T47D (cell line): ENCODE measurements around the gene KLHL29.

Experiments
- DNase-seq, 2 experiments: peaks; one replicate each; pipeline versions ENCODE4 v3.0.0 to v3.0.0-alpha.2; 2011 to 2012; ENCODE audit warnings: low read depth in 1 of 2, low spot score in 1 of 2
- JUND ChIP-seq: IDR thresholded peaks from 2 replicates; pipeline ENCODE4 v1.6.1; 2012; ENCODE audit warnings: low read depth
- in situ Hi-C: cut with HindIII; loops from 2 replicates; pipeline ENCODE4 v1.10.0; 2016; ENCODE audit warnings: low sequenced_read_pairs, low pct_unique_long_range_greater_than_20kb

The KLHL29 gene

GRCh38 chr2:23645230-23645808, 260.3 kb downstream of the KLHL29 start:
- no peak for TF ChIP-seq JUND
- no peak for DNase-seq
- in situ Hi-C loops, result no loop called here

GRCh38 chr2:23647563-23647962, 262.6 kb downstream of the KLHL29 start:
- in situ Hi-C loops, result no loop called here
- no peak for DNase-seq

GRCh38 chr2:23649303-23649702, 264.3 kb downstream of the KLHL29 start:
- in situ Hi-C loops, result no loop called here
- TF ChIP-seq JUND, result no peak

More at GRCh38 chr2:23647563-23647962, 262.6 kb downstream of the KLHL29 start:
- TF ChIP-seq JUND, result no peak

DNA sequence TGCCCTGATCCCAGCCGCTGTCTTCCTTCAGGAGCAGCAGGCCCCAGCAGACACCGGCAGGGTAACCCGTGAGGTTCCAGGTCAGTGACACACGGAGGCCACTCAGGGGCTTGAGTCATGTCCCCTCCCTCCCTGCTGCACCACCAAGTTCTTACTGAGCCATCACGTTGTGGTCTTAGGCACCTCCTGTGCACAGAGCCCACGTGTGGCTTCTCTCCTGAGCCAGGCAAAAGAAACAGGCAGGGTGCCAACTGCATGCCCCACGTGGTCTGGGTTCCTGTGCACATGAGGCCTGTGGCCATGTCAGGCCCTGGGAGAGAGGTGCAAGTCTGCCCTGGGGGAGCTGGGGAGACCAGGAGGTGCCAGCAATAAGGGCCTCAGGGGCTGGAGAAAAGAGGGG, 264.8 kb downstream of the KLHL29 start:
- DNase-seq, result peak in 1 of 2 experiments; percentile 4
- in situ Hi-C loops, result no loop called here
- no peak for TF ChIP-seq JUND

More at GRCh38 chr2:23649303-23649702, 264.3 kb downstream of the KLHL29 start:
- DNase-seq, result no peak

DNA sequence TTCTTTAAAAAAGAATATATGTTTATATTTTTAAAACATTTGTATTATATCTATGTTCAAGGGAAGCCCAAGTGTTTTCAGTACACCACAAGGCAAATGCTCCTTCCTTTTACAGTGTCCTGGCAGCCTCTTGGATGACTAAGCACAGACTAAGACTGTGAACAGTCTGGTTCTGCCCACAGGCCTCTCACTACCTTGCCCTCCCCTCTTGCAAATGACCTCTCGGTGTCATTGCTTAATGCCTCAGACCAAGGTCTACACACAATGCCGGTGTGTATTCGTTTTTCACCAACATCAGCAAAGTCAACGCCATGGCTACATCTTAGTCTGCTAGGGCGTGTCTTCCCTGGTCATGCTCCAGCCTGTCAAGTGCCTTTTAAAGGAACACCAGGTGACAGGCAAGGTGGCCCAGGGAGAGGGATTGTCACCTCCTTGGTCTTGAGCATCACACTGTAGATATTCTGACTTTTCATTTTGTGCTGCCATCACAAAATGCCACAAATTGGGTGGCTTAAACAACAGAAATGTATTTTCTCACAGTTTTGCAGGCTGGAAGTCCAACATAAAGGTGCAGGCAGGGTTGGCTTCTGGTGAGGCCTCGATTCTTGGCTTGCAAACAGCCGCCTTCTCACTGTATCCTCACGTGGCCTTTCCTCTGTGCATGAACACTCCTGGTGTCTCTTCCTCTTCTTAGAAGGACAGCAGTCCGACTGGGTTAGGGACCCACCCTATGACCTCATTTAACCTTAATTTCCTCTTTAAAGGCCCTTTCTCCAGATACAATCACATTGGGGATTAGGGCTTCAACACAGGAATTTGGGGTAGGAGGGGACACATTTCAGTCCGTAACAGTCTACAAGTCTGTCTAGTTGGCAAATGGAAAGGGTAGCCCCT, 266.5 kb downstream of the KLHL29 start:
- in situ Hi-C loops, result no loop called here
- DNase-seq, result peak in 1 of 2 experiments; percentile 3
- TF ChIP-seq JUND, result no peak

GRCh38 chr2:23653326-23653725, 268.3 kb downstream of the KLHL29 start:
- TF ChIP-seq JUND, result no peak
- no peak for DNase-seq
- in situ Hi-C loops, result no loop called here

DNA sequence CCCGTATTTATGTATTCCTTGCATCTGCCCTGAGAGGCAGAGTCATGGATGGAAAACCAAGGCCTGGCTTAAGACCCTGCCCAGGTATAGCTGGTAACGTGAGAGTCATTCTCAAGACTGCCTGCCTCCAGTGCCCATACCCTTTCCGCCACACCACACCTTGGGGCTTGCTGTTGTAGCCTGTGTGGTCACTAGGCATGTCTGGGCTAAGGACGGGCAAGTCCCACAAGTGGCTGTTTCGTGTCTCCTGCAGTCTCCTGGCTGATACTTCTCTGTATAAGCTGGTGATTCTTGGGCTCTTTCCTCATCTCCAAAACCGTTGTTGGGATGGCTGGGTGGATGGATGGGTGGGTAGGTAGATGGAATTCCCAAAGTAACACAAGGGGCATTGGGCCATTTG, 269.8 kb downstream of the KLHL29 start:
- TF ChIP-seq JUND, result no peak
- DNase-seq, result no peak
- in situ Hi-C loops, result no loop called here

GRCh38 chr2:23655934-23656596, 271.1 kb downstream of the KLHL29 start:
- DNase-seq, result no peak
- in situ Hi-C loops, result no loop called here
- TF ChIP-seq JUND, result no peak

DNA sequence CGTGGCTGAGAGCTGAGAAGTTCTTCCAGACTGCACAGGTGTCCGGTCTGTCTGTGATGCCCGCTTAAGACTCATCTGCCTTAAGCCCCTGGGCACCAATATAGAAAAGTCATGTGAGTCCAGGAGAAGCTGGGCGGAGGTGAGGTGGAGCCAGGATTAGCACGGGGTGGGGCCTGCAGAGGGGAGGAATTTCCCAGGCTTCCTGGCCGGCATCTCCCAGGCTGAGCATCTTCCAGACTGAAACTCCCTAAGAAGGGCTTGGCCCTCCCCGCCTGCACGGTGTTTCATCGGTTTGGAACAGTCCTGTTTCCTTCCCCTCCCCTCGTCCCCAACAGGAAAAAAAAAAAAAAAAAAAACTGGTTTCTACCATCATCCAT, 271.6 kb downstream of the KLHL29 start:
- in situ Hi-C loops, result no loop called here
- TF ChIP-seq JUND, result no peak
- no peak for DNase-seq

DNA sequence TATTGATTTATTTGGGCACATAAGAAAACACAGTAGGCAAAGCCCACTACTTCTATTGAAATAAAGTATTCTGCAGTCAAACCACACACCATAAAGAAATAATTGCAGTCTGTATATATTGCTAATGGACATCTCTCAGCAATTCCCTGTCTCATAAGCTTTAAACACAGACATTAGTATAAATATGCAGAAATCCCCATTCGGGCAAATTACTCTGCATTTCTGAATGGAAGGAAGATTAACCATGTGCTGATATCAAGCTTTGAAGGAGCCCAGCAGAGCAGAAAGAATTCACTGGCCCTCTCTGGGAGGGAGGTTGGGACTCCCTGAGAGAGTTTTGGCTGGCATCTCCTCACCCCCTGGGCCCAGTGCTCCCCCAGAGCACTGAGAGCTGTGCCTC, 272.4 kb downstream of the KLHL29 start:
- in situ Hi-C loops, result no loop called here
- TF ChIP-seq JUND, result no peak
- no peak for DNase-seq

GRCh38 chr2:23657934-23658333, 273.0 kb downstream of the KLHL29 start:
- TF ChIP-seq JUND, result no peak
- no peak for DNase-seq
- in situ Hi-C loops, result no loop called here

GRCh38 chr2:23658466-23658942, 273.5 kb downstream of the KLHL29 start:
- DNase-seq, result no peak
- no peak for TF ChIP-seq JUND
- in situ Hi-C loops, result no loop called here

- no peak for DNase-seq
- in situ Hi-C loops, result no loop called here
- no peak for TF ChIP-seq JUND
Measured at GRCh38 chr2:23659328-23659727, 274.3 kb downstream of the KLHL29 start.
